GM12878 (cell line): ENCODE results near the gene HCN3. TPM values are rescaled to one million over a fixed set of nuclear protein-coding genes. Genes with fewer than 3 reads are reported as not detected.

ENCODE experiments used
- ATF7 ChIP-seq: fragments of 450-650 bp; IDR thresholded peaks from 2 replicates; pipeline ENCODE4 v1.6.1; 2016; ENCODE audit warnings: low read depth, mild to moderate bottlenecking
- CBFB ChIP-seq: IDR thresholded peaks from 2 replicates; pipeline ENCODE4 v1.6.1; 2016; ENCODE audit warnings: antibody characterized with exemption, low read depth
- CREB1 ChIP-seq: IDR thresholded peaks from 2 replicates; pipeline ENCODE4 v1.6.1; 2012; ENCODE audit warnings: low read depth, mild to moderate bottlenecking, inconsistent platforms
- IRF4 ChIP-seq: IDR thresholded peaks from 2 replicates; pipeline ENCODE4 v1.6.1; 2011; ENCODE audit warnings: low read depth, low read length
- KLF5 ChIP-seq: fragments of 450-650 bp; IDR thresholded peaks from 2 replicates; pipeline ENCODE4 v1.6.1; 2014; ENCODE audit warnings: mild to moderate bottlenecking; ENCODE audit not compliant: partially characterized antibody
- MEF2A ChIP-seq: IDR thresholded peaks from 2 replicates; pipeline ENCODE4 v1.6.1; 2011; ENCODE audit warnings: low read depth, mild to moderate bottlenecking, low read length, moderate library complexity; ENCODE audit not compliant: insufficient read depth
- POLR2AphosphoS5 ChIP-seq: IDR thresholded peaks from 2 replicates; pipeline ENCODE4 v1.6.1; 2011; ENCODE audit warnings: mild to moderate bottlenecking, low read length, inconsistent platforms
- RB1 ChIP-seq: fragments of 450-650 bp; formaldehyde crosslinking; IDR thresholded peaks from 2 replicates; pipeline ENCODE4 v1.6.1; 2017; ENCODE audit warnings: mild to moderate bottlenecking, borderline replicate concordance
- RCOR1 ChIP-seq: conservative IDR thresholded peaks from 2 replicates; pipeline ENCODE4 v1.6.1; 2012; ENCODE audit warnings: low read depth, low read length, improper control_type of control experiment
- SMAD5 ChIP-seq: IDR thresholded peaks from 2 replicates; pipeline ENCODE4 v1.6.1; 2016; ENCODE audit warnings: antibody characterized with exemption, low read depth
- STAT3 ChIP-seq: IDR thresholded peaks from 2 replicates; pipeline ENCODE4 v1.6.1; 2011; ENCODE audit warnings: low read depth, low read length, improper control_type of control experiment
- YY1 ChIP-seq: IDR thresholded peaks from 2 replicates; pipeline ENCODE4 v1.6.1; 2011; ENCODE audit warnings: low read depth, mild to moderate bottlenecking, low read length
- polyA plus RNA-seq, 11 experiments: library from polyadenylated mRNA; depleted of rRNA in 4 of 11; unstranded in 6 of 11; stranded (reverse) in 5 of 11; fragments of >200 nt; fragmentation: Nextera tagmentation in 4 of 11; fragmentation: Illumina TruSeq in 1 of 11; extraction: Ambion mirVana in 4 of 11; extraction: Trizol in 1 of 11; gene quantifications; 1 replicate in 1 of 11; 2 replicates in 10 of 11; pipeline versions ENCODE4 v1.2.1 to v1.2.3, GENCODE V29; 2011 to 2016; ENCODE audit warnings: inconsistent platforms in 2 of 11, missing spikeins in 2 of 11, low read depth in 1 of 11
- total RNA-seq, 4 experiments: library from RNA; depleted of rRNA in 3 of 4; stranded (reverse); fragments of >200 nt in 3 of 4; fragmentation: Illumina TruSeq in 1 of 4; extraction: Trizol in 1 of 4; gene quantifications; 2 replicates each; pipeline versions ENCODE4 v1.2.1 to v1.2.3, GENCODE V29; 2013 to 2021
- TF ChIP-seq, protein P1 (sequence below): fragments of 450-650 bp; IDR thresholded peaks from 2 replicates; pipeline ENCODE4 v1.6.1; 2018; ENCODE audit warnings: borderline replicate concordance, mild to moderate bottlenecking; ENCODE audit not compliant: partially characterized antibody
- TF ChIP-seq, protein P2 (sequence below): IDR thresholded peaks from 2 replicates; pipeline ENCODE4 v1.6.1; 2012; ENCODE audit warnings: low read depth, low read length, improper control_type of control experiment
- TF ChIP-seq, protein P3 (sequence below): IDR thresholded peaks from 2 replicates; pipeline ENCODE4 v1.6.1; 2011; ENCODE audit warnings: borderline replicate concordance, low read depth, mild to moderate bottlenecking, moderate library complexity, low read length; ENCODE audit not compliant: insufficient read depth, poor library complexity, severe bottlenecking
- TF ChIP-seq, protein P4 (sequence below): fragments of 150-350 bp; IDR thresholded peaks from 2 replicates; pipeline ENCODE4 v1.6.1; 2014; ENCODE audit warnings: mild to moderate bottlenecking, low read depth, low read length
- TF ChIP-seq, protein P5 (sequence below): IDR thresholded peaks from 2 replicates; pipeline ENCODE4 v1.6.1; 2011; ENCODE audit warnings: low read depth, low read length, improper control_type of control experiment, borderline replicate concordance
- TF ChIP-seq, protein P6 (sequence below): fragments of 450-650 bp; IDR thresholded peaks from 2 replicates; pipeline ENCODE4 v1.6.1; 2016; ENCODE audit warnings: mild to moderate bottlenecking

Gene HCN3
- total and polyA plus RNA-seq, 10 of the 15 experiments (the other 5 are each of a cell fraction or from before 2014, with no cell fraction given) = 0.08 to 4.1 (median 1.8) TPM

DNA sequence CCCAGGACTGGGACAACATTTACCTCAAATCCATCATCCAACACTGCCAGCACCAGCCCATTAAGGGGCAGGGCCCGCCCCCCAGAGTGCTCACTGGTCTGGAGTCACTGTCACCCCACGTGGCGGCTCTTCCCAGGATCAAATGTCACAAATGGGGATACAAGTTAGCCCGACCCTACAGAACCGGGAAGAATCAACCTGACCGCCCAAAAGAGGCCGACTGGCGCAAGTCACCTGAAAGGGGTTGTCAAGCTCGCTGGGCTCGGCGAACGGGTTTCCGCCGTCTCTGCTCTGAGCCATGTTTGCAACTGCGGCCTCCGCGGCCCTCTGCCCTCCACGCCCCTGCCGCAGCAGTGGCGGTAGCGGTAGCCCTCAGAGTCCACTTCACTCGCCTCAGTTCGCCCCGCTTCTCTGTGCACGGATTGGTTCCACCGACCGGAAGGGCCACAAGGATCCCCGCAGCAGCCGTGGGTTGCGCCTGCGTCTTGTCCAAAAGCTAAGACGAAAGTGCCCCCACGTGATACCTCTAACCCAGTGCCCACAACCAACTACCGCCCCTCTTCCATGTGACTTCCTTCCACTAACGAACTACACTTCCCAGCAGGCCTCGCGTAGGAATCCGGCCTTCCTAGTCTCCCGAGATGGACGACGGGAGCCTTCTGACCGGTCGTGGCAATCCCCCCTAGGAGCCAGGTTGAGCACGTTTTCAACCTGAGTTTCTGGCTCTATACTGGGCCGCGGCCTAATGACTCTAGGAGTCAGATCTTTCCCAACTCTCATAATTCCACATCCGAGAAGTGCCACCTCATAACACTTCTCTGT lies 15.2 kb upstream of the HCN3 start, which contains the start of gene SCAMP3 (continued):
- TF ChIP-seq, protein P1, sequence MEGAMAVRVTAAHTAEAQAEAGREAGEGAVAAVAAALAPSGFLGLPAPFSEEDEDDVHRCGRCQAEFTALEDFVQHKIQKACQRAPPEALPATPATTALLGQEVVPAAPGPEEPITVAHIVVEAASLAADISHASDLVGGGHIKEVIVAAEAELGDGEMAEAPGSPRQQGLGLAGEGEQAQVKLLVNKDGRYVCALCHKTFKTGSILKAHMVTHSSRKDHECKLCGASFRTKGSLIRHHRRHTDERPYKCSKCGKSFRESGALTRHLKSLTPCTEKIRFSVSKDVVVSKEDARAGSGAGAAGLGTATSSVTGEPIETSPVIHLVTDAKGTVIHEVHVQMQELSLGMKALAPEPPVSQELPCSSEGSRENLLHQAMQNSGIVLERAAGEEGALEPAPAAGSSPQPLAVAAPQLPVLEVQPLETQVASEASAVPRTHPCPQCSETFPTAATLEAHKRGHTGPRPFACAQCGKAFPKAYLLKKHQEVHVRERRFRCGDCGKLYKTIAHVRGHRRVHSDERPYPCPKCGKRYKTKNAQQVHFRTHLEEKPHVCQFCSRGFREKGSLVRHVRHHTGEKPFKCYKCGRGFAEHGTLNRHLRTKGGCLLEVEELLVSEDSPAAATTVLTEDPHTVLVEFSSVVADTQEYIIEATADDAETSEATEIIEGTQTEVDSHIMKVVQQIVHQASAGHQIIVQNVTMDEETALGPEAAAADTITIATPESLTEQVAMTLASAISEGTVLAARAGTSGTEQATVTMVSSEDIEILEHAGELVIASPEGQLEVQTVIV = no peak
- TF ChIP-seq, protein P2, sequence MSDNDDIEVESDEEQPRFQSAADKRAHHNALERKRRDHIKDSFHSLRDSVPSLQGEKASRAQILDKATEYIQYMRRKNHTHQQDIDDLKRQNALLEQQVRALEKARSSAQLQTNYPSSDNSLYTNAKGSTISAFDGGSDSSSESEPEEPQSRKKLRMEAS = peak; percentile 97
- TF ChIP-seq, protein P3, sequence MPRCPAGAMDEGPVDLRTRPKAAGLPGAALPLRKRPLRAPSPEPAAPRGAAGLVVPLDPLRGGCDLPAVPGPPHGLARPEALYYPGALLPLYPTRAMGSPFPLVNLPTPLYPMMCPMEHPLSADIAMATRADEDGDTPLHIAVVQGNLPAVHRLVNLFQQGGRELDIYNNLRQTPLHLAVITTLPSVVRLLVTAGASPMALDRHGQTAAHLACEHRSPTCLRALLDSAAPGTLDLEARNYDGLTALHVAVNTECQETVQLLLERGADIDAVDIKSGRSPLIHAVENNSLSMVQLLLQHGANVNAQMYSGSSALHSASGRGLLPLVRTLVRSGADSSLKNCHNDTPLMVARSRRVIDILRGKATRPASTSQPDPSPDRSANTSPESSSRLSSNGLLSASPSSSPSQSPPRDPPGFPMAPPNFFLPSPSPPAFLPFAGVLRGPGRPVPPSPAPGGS = peak; percentile 94
- TF ChIP-seq, protein P4, sequence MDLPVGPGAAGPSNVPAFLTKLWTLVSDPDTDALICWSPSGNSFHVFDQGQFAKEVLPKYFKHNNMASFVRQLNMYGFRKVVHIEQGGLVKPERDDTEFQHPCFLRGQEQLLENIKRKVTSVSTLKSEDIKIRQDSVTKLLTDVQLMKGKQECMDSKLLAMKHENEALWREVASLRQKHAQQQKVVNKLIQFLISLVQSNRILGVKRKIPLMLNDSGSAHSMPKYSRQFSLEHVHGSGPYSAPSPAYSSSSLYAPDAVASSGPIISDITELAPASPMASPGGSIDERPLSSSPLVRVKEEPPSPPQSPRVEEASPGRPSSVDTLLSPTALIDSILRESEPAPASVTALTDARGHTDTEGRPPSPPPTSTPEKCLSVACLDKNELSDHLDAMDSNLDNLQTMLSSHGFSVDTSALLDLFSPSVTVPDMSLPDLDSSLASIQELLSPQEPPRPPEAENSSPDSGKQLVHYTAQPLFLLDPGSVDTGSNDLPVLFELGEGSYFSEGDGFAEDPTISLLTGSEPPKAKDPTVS = no peak
- TF ChIP-seq STAT3 = no peak
- TF ChIP-seq RCOR1 = no peak
- peak; percentile 43; the same call in 1 of the 2 replicates for TF ChIP-seq ATF7
- peak; percentile 84 for TF ChIP-seq POLR2AphosphoS5
- TF ChIP-seq, protein P5, sequence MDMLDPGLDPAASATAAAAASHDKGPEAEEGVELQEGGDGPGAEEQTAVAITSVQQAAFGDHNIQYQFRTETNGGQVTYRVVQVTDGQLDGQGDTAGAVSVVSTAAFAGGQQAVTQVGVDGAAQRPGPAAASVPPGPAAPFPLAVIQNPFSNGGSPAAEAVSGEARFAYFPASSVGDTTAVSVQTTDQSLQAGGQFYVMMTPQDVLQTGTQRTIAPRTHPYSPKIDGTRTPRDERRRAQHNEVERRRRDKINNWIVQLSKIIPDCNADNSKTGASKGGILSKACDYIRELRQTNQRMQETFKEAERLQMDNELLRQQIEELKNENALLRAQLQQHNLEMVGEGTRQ = peak; percentile 98
- TF ChIP-seq IRF4 = 0 out of 2 replicates have a peak, but pooled peaks have one; percentile 28
- peak; percentile 92 for TF ChIP-seq CREB1
- TF ChIP-seq RB1 = peak; percentile 19; the same call in 1 of the 2 replicates
- peak; percentile 54 for TF ChIP-seq CBFB
- TF ChIP-seq SMAD5 = peak; percentile 56; the same call in 1 of the 2 replicates
- TF ChIP-seq MEF2A = 0 out of 2 replicates have a peak, but pooled peaks have one; percentile 32
- peak; percentile 78 for TF ChIP-seq YY1
- peak; percentile 25 for TF ChIP-seq KLF5
- TF ChIP-seq, protein P6, sequence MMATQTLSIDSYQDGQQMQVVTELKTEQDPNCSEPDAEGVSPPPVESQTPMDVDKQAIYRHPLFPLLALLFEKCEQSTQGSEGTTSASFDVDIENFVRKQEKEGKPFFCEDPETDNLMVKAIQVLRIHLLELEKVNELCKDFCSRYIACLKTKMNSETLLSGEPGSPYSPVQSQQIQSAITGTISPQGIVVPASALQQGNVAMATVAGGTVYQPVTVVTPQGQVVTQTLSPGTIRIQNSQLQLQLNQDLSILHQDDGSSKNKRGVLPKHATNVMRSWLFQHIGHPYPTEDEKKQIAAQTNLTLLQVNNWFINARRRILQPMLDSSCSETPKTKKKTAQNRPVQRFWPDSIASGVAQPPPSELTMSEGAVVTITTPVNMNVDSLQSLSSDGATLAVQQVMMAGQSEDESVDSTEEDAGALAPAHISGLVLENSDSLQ = peak; percentile 32; the same call in 1 of the 2 replicates
